ENCODE measurements around the gene MAGI2. TPM values are rescaled to one million over a fixed set of nuclear protein-coding genes. Genes with fewer than 3 reads are reported as not detected.
"Not testable (repeated sequence)": the region's sequence is repeated elsewhere in the genome, so short reads cannot be mapped to it uniquely, and the experiment has no call there.

The MAGI2 gene
- total RNA-seq, 3 donors from 2014 or later, result 0.10 to 0.16 (median 0.14) TPM

DNA sequence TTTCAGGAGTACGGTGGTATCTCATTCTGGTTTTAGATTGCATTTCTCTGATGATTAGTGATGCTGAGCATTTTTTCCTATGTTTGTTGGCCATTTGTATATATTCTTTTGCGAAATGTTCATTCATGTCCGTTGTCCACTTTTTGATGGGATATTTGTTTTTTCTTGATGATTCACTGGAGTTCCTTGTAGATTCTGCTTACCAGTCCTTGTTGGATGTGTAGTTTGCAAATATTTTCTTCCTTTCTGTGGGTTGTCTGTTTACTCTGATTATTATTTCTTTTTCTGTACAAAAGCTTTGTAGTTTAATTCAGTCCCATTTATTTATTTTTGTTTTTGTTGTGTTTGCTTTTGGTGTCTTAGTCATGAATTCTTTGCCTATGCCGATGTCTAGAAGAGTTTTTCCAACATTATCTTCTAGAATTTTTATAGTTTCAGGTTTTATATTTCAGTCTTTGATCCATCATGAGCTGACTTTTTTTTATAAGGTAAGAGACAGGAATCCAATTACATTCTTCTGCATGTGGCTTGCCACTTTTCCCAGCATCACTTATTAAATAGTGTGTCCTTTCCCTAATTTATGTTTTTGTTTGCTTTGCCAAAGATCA is 320.5 kb downstream of the MAGI2 start:
- H3K27me3 Mint-ChIP-seq (ENCODE audit: low read depth), result no peaks in the 10 kb centered on the region
- no peaks in the 10 kb centered on the region for H3K36me3 Mint-ChIP-seq (ENCODE audit: insufficient read depth)
- H3K4me3 Mint-ChIP-seq, result no peak overlapping the region
- H3K4me1 Mint-ChIP-seq (ENCODE audit: low read depth), result no peaks in the 10 kb centered on the region
- H3K9me3 Mint-ChIP-seq, result peaks cover 9% of the 10 kb centered on the region
- DNase-seq, result no peak
- ATAC-seq, result no peak

GRCh38 chr7:79130715-79131114 is 322.8 kb downstream of the MAGI2 start:
- Mint-ChIP-seq H3K9me3 (peaks cover 8% of the 10 kb centered on the region), H3K27me3 (ENCODE audit: low read depth) (no peaks in the 10 kb centered on the region), H3K4me3 (no peak overlapping the region), H3K4me1 (ENCODE audit: low read depth) (no peaks in the 10 kb centered on the region), H3K36me3 (ENCODE audit: insufficient read depth) (no peaks in the 10 kb centered on the region)
- DNase-seq, result no peak
- ATAC-seq, result no peak

DNA sequence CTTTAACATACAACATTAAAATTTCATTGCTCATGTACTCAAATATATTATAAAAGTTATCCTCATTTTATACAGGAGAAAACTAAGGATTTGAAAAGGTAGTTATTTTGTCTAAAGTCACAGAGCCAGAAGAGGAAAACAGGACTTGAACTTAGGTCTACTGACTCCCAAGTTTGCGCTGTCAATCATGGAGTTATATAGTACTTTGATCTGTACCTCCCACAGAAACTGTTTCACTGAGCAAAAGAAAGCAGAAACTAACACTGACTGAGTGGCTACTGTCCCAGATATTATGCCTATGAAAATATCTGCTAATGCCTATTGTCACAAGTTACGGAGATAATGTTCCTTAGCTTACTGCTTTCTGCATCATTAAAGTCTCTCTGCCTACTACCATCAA is 329.1 kb downstream of the MAGI2 start:
- DNase-seq, result no peak
- peaks cover 9% of the 10 kb centered on the region for H3K9me3 Mint-ChIP-seq
- H3K36me3 Mint-ChIP-seq (ENCODE audit: insufficient read depth), result no peaks in the 10 kb centered on the region
- H3K27me3 Mint-ChIP-seq (ENCODE audit: low read depth), result no peaks in the 10 kb centered on the region
- H3K4me1 Mint-ChIP-seq (ENCODE audit: low read depth), result no peaks in the 10 kb centered on the region
- no peak for ATAC-seq
- H3K4me3 Mint-ChIP-seq, result no peak overlapping the region

- H3K4me1 Mint-ChIP-seq (ENCODE audit: low read depth), result no peaks in the 10 kb centered on the region
- H3K9me3 Mint-ChIP-seq, result peaks cover 4% of the 10 kb centered on the region
- no peak overlapping the region for H3K4me3 Mint-ChIP-seq
- ATAC-seq (no peak), DNase-seq (no peak)
- no peaks in the 10 kb centered on the region for H3K27me3 Mint-ChIP-seq (ENCODE audit: low read depth)
- no peaks in the 10 kb centered on the region for H3K36me3 Mint-ChIP-seq (ENCODE audit: insufficient read depth)
Measured at GRCh38 chr7:79118143-79118542, 335.3 kb downstream of the MAGI2 start.

GRCh38 chr7:79096361-79096805 is 357.1 kb downstream of the MAGI2 start:
- H3K4me1 Mint-ChIP-seq (ENCODE audit: low read depth), result no peaks in the 10 kb centered on the region
- no peaks in the 10 kb centered on the region for H3K36me3 Mint-ChIP-seq (ENCODE audit: insufficient read depth)
- no peak overlapping the region for H3K4me3 Mint-ChIP-seq
- no peaks in the 10 kb centered on the region for H3K27me3 Mint-ChIP-seq (ENCODE audit: low read depth)
- DNase-seq (no peak), ATAC-seq (no peak)
- H3K9me3 Mint-ChIP-seq, result peaks cover 9% of the 10 kb centered on the region

GRCh38 chr7:79093421-79093820 is 360.0 kb downstream of the MAGI2 start:
- no peak for ATAC-seq
- Mint-ChIP-seq H3K4me3 (no peak overlapping the region), H3K36me3 (ENCODE audit: insufficient read depth) (no peaks in the 10 kb centered on the region), H3K4me1 (ENCODE audit: low read depth) (no peaks in the 10 kb centered on the region), H3K27me3 (ENCODE audit: low read depth) (no peaks in the 10 kb centered on the region), H3K9me3 (peaks cover 5% of the 10 kb centered on the region)
- DNase-seq, result no peak

DNA sequence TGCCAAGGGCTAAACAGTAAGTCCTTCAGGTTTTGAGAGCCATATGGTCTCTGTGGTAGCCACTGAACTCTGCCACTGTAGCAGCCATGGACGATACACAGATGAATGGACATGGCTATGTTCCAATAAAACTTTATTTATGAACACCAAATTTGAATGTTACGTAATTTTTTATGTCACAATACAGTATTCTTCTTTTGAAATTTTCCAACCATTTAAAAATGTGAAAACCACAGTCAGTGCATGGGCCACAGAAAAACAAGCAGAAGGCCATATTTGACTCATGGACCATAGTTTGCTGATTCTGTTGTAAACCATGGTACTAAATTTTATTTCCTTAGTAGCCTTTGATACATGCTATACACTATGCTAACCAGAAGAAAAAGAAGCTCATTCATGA is 361.8 kb downstream of the MAGI2 start:
- DNase-seq, result no peak
- ATAC-seq, result no peak
- no peaks in the 10 kb centered on the region for H3K36me3 Mint-ChIP-seq (ENCODE audit: insufficient read depth)
- H3K9me3 Mint-ChIP-seq, result peaks cover 9% of the 10 kb centered on the region
- no peak overlapping the region for H3K4me3 Mint-ChIP-seq
- no peaks in the 10 kb centered on the region for H3K27me3 Mint-ChIP-seq (ENCODE audit: low read depth)
- no peaks in the 10 kb centered on the region for H3K4me1 Mint-ChIP-seq (ENCODE audit: low read depth)

DNA sequence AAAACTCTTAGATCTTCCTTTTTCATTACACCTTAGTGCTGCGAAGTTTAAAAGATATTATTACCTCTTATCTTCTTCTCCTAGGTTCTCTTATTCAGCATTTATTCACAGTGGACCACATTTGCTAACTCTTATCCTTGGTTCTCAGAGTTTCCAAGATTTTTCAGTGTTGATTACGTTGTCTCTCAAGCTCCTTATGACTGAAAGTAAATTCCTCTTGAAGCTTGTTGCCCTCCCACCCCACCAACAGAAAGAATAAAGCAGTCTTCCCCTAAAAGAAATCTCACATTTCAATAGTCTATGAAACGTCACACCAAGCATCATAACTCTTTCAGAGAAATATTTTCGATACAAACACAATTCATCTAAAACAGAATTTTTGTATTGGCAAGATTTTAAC is 362.5 kb downstream of the MAGI2 start:
- no peaks in the 10 kb centered on the region for H3K27me3 Mint-ChIP-seq (ENCODE audit: low read depth)
- no peaks in the 10 kb centered on the region for H3K36me3 Mint-ChIP-seq (ENCODE audit: insufficient read depth)
- H3K9me3 Mint-ChIP-seq, result peaks cover 4% of the 10 kb centered on the region
- DNase-seq (no peak), ATAC-seq (no peak)
- H3K4me1 Mint-ChIP-seq (ENCODE audit: low read depth), result no peaks in the 10 kb centered on the region
- H3K4me3 Mint-ChIP-seq, result no peak overlapping the region

GRCh38 chr7:79090543-79090942 is 362.9 kb downstream of the MAGI2 start:
- H3K4me3 Mint-ChIP-seq, result no peak overlapping the region
- no peaks in the 10 kb centered on the region for H3K27me3 Mint-ChIP-seq (ENCODE audit: low read depth)
- H3K36me3 Mint-ChIP-seq (ENCODE audit: insufficient read depth), result no peaks in the 10 kb centered on the region
- no peaks in the 10 kb centered on the region for H3K4me1 Mint-ChIP-seq (ENCODE audit: low read depth)
- ATAC-seq, result no peak
- no peak for DNase-seq
- peaks cover 4% of the 10 kb centered on the region for H3K9me3 Mint-ChIP-seq

GRCh38 chr7:79084423-79084822 is 369.0 kb downstream of the MAGI2 start:
- no peak for DNase-seq
- H3K4me1 Mint-ChIP-seq (ENCODE audit: low read depth), result no peaks in the 10 kb centered on the region
- no peaks in the 10 kb centered on the region for H3K36me3 Mint-ChIP-seq (ENCODE audit: insufficient read depth)
- no peak for ATAC-seq
- H3K4me3 Mint-ChIP-seq, result no peak overlapping the region
- H3K9me3 Mint-ChIP-seq, result peaks cover 11% of the 10 kb centered on the region
- no peaks in the 10 kb centered on the region for H3K27me3 Mint-ChIP-seq (ENCODE audit: low read depth)

- no peaks in the 10 kb centered on the region for H3K36me3 Mint-ChIP-seq (ENCODE audit: insufficient read depth)
- H3K27me3 Mint-ChIP-seq (ENCODE audit: low read depth), result no peaks in the 10 kb centered on the region
- no peak overlapping the region for H3K4me3 Mint-ChIP-seq
- DNase-seq, result no peak
- no peak for ATAC-seq
- peaks cover 12% of the 10 kb centered on the region for H3K9me3 Mint-ChIP-seq
- H3K4me1 Mint-ChIP-seq (ENCODE audit: low read depth), result no peaks in the 10 kb centered on the region
Measured at GRCh38 chr7:79079919-79080554, 373.4 kb downstream of the MAGI2 start.

- DNase-seq (no peak), ATAC-seq (no peak)
- H3K9me3 Mint-ChIP-seq, result peaks cover 13% of the 10 kb centered on the region
- H3K4me1 Mint-ChIP-seq (ENCODE audit: low read depth), result no peaks in the 10 kb centered on the region
- no peaks in the 10 kb centered on the region for H3K27me3 Mint-ChIP-seq (ENCODE audit: low read depth)
- no peaks in the 10 kb centered on the region for H3K36me3 Mint-ChIP-seq (ENCODE audit: insufficient read depth)
- H3K4me3 Mint-ChIP-seq, result no peak overlapping the region
Measured at GRCh38 chr7:79078273-79078672, 375.2 kb downstream of the MAGI2 start.

- not testable (repeated sequence) for ATAC-seq; H3K4me1 Mint-ChIP-seq (ENCODE audit: low read depth); DNase-seq
Measured at GRCh38 chr7:79071187-79071586, 382.3 kb downstream of the MAGI2 start.

GRCh38 chr7:79064187-79064823 is 389.2 kb downstream of the MAGI2 start:
- no peaks in the 10 kb centered on the region for H3K36me3 Mint-ChIP-seq (ENCODE audit: insufficient read depth)
- ATAC-seq, result no peak
- no peak overlapping the region for H3K4me3 Mint-ChIP-seq

More at GRCh38 chr7:79071187-79071586, 382.3 kb downstream of the MAGI2 start:
- not testable (repeated sequence) for H3K36me3 Mint-ChIP-seq (ENCODE audit: insufficient read depth); H3K27me3 Mint-ChIP-seq (ENCODE audit: low read depth); H3K4me3 Mint-ChIP-seq
- peaks cover 15% of the 10 kb centered on the region for H3K9me3 Mint-ChIP-seq

More at GRCh38 chr7:79064187-79064823, 389.2 kb downstream of the MAGI2 start:
- Mint-ChIP-seq H3K27me3 (ENCODE audit: low read depth) (no peaks in the 10 kb centered on the region), H3K4me1 (ENCODE audit: low read depth) (no peaks in the 10 kb centered on the region), H3K9me3 (peaks cover 12% of the 10 kb centered on the region)
- no peak for DNase-seq
